SU-DHL-6 (cell line): ENCODE measurements around the gene NRARP.

ENCODE experiments used
- H2AFZ ChIP-seq: fragments of 200-600 bp; sonication (generic); 2 replicates; pipeline ENCODE4 v1.6.1; 2014; ENCODE audit warnings: low read depth, mild to moderate bottlenecking, moderate library complexity, mixed read lengths, antibody characterized with exemption, low read length; ENCODE audit not compliant: severe bottlenecking
- H3F3A ChIP-seq: fragments of 200-600 bp; shearing (Covaris generic); 2 replicates; pipeline ENCODE4 v1.6.0; 2016; ENCODE audit warnings: antibody characterized with exemption, mild to moderate bottlenecking; ENCODE audit not compliant: insufficient read depth
- H3K27ac ChIP-seq: fragments of 200-600 bp; sonication (generic); 2 replicates; pipeline ENCODE4 v1.5.1; 2016; ENCODE audit warnings: low read depth, mild to moderate bottlenecking, low read length, moderate library complexity, mixed read lengths
- H3K27me3 ChIP-seq: fragments of 200-600 bp; sonication (generic), shearing (Covaris generic); 2 replicates; pipeline ENCODE4 v1.6.0; 2014; ENCODE audit warnings: mild to moderate bottlenecking, low read length
- H3K36me3 ChIP-seq: fragments of 200-600 bp; sonication (generic); 2 replicates; pipeline ENCODE4 v1.6.1; 2014; ENCODE audit warnings: mild to moderate bottlenecking, low read length, mixed read lengths
- H3K4me2 ChIP-seq: fragments of 300-600, 200-600 bp; shearing (Covaris generic), sonication (generic); 2 replicates; pipeline ENCODE4 v1.6.0; 2014; ENCODE audit warnings: low read length, low read depth, mild to moderate bottlenecking; ENCODE audit not compliant: poor library complexity, severe bottlenecking
- H3K4me3 ChIP-seq: fragments of 200-600 bp; sonication (generic); 2 replicates; pipeline ENCODE4 v1.5.1; 2014; ENCODE audit warnings: antibody characterized with exemption, low read length, mild to moderate bottlenecking, mixed read lengths; ENCODE audit not compliant: insufficient read depth, poor library complexity, severe bottlenecking
- H3K79me2 ChIP-seq: fragments of 200-600 bp; sonication (generic); 2 replicates; pipeline ENCODE4 v1.6.1; 2014; ENCODE audit warnings: mild to moderate bottlenecking, low read length, moderate library complexity; ENCODE audit not compliant: insufficient read depth
- H3K9ac ChIP-seq: fragments of 200-600 bp; sonication (generic); 2 replicates; pipeline ENCODE4 v1.7.0; 2014; ENCODE audit warnings: mild to moderate bottlenecking, low read length
- H3K9me2 ChIP-seq: fragments of 200-600 bp; sonication (generic); replicated peaks from 2 replicates; pipeline ENCODE4 v1.6.1; 2014; ENCODE audit warnings: low read length; ENCODE audit not compliant: insufficient read depth
- H3K9me3 ChIP-seq: fragments of 200-600 bp; sonication (generic); 2 replicates; pipeline ENCODE4 v1.6.1; 2014; ENCODE audit warnings: low read length, mixed read lengths; ENCODE audit not compliant: insufficient read depth
- H4K20me1 ChIP-seq: fragments of 200-600 bp; sonication (generic); 2 replicates; pipeline ENCODE4 v1.6.1; 2014; ENCODE audit warnings: low read depth, mild to moderate bottlenecking, antibody characterized with exemption, low read length, moderate library complexity, mixed read lengths
- CTCF ChIP-seq: fragments of 200-600 bp; sonication (generic); IDR thresholded peaks from one replicate; pipeline ENCODE4 v1.5.1; 2017; ENCODE audit warnings: antibody characterized with exemption, mild to moderate bottlenecking, low read length, moderate library complexity; ENCODE audit not compliant: insufficient read depth, poor library complexity, severe bottlenecking
- EZH2phosphoT487 ChIP-seq: fragments of 200-600 bp; sonication (generic), shearing (Covaris generic); conservative IDR thresholded peaks from 2 replicates; pipeline ENCODE4 v1.6.1; 2018; ENCODE audit warnings: mild to moderate bottlenecking, antibody characterized with exemption, low read length, moderate library complexity, mixed read lengths

Gene NRARP

GRCh38 chr9:137325799-137326198, 23.7 kb upstream of the NRARP start:
- TF ChIP-seq EZH2phosphoT487 = no peak
- TF ChIP-seq CTCF = no peak
- Histone ChIP-seq H2AFZ (no peak overlapping the region), H3K9me2 (no peaks in the 10 kb centered on the region), H3K4me2 (no peak overlapping the region), H3F3A (no peaks in the 10 kb centered on the region), H3K4me3 (no peak overlapping the region), H3K27ac (no peak overlapping the region), H3K36me3 (no peaks in the 10 kb centered on the region), H4K20me1 (no peaks in the 10 kb centered on the region), H3K79me2 (no peaks in the 10 kb centered on the region), H3K27me3 (no peaks in the 10 kb centered on the region), H3K9me3 (no peaks in the 10 kb centered on the region), H3K9ac (no peak overlapping the region)

GRCh38 chr9:137325124-137325523, 23.1 kb upstream of the NRARP start:
- H3F3A ChIP-seq = no peaks in the 10 kb centered on the region
- no peak for TF ChIP-seq CTCF
- no peak for TF ChIP-seq EZH2phosphoT487
- H2AFZ ChIP-seq = no peak overlapping the region
- no peaks in the 10 kb centered on the region for H3K27me3 ChIP-seq
- no peaks in the 10 kb centered on the region for H3K79me2 ChIP-seq
- H3K9ac ChIP-seq = no peak overlapping the region
- H3K36me3 ChIP-seq = no peaks in the 10 kb centered on the region
- no peaks in the 10 kb centered on the region for H4K20me1 ChIP-seq
- no peak overlapping the region for H3K4me2 ChIP-seq
- no peaks in the 10 kb centered on the region for H3K9me3 ChIP-seq
- H3K9me2 ChIP-seq = no peaks in the 10 kb centered on the region
- no peak overlapping the region for H3K4me3 ChIP-seq
- no peak overlapping the region for H3K27ac ChIP-seq

- no peak for TF ChIP-seq CTCF
- TF ChIP-seq EZH2phosphoT487 = no peak
- Histone ChIP-seq H4K20me1 (no peaks in the 10 kb centered on the region), H3K9me2 (no peaks in the 10 kb centered on the region), H3F3A (no peaks in the 10 kb centered on the region), H3K79me2 (no peaks in the 10 kb centered on the region), H3K36me3 (no peaks in the 10 kb centered on the region), H3K4me3 (no peak overlapping the region), H3K9ac (no peak overlapping the region), H2AFZ (no peak overlapping the region), H3K9me3 (no peaks in the 10 kb centered on the region), H3K27me3 (no peaks in the 10 kb centered on the region), H3K4me2 (no peak overlapping the region), H3K27ac (no peak overlapping the region)
Measured at GRCh38 chr9:137323531-137324331, 21.7 kb upstream of the NRARP start.
